Prostate gland (tissue), 2 donors: ENCODE results near the gene RSPH9.
"Not testable (repeated sequence)": the region's sequence is repeated elsewhere in the genome, so short reads cannot be mapped to it uniquely, and the experiment has no call there.

Experiments
- POLR2A ChIP-seq: fragments of 450-650 bp; IDR thresholded peaks from one replicate; pipeline ENCODE4 v1.6.1; 2016; ENCODE audit warnings: antibody characterized with exemption, mild to moderate bottlenecking
- TF ChIP-seq, protein P1 (sequence below), 4 experiments: fragments of 200-600 bp in 2 of 4; fragments of 450-650 bp in 2 of 4; sonication (generic) in 2 of 4; IDR thresholded peaks; 1 replicate in 3 of 4; 2 replicates in 1 of 4; pipeline ENCODE4 v1.5.1; 2016 to 2019; ENCODE audit warnings: antibody characterized with exemption in 4 of 4, mild to moderate bottlenecking in 2 of 4, moderate library complexity in 2 of 4

DNA sequence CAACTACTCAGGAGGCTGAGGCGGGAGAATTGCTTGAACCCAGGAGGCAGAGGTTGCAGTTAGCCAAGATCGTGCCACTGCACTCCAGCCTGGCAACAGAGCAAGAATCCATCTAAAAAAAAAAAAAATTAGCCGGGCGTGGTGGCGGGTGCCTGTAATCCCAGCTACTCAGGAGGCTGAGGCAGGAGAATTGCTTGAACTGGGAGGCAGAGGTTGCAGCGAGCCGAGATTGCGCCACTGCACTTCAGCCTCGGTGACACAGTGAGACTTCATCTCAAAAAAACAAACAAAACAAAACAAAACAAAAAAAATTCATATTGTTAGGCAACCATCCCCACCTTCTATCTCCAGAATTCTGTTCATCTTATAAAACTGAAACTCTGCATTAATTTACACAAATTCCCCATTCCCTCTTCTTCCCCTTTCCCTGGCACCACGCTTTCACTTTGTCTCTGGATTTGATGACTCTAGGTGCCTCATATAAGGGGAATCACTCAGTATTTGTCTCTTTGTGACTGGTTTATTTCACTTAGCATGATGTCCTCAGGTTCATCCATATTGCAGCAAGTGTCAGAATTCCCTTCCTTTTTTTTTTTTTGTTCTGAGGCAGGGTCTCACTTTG, 56.2 kb downstream of the RSPH9 start:
- not testable (repeated sequence) for TF ChIP-seq POLR2A
- TF ChIP-seq, protein P1, sequence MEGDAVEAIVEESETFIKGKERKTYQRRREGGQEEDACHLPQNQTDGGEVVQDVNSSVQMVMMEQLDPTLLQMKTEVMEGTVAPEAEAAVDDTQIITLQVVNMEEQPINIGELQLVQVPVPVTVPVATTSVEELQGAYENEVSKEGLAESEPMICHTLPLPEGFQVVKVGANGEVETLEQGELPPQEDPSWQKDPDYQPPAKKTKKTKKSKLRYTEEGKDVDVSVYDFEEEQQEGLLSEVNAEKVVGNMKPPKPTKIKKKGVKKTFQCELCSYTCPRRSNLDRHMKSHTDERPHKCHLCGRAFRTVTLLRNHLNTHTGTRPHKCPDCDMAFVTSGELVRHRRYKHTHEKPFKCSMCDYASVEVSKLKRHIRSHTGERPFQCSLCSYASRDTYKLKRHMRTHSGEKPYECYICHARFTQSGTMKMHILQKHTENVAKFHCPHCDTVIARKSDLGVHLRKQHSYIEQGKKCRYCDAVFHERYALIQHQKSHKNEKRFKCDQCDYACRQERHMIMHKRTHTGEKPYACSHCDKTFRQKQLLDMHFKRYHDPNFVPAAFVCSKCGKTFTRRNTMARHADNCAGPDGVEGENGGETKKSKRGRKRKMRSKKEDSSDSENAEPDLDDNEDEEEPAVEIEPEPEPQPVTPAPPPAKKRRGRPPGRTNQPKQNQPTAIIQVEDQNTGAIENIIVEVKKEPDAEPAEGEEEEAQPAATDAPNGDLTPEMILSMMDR (IDR thresholded peaks at IDR 0.05), result not testable (repeated sequence)
